GM21528 (cell line): ENCODE measurements around the gene PRPF40B.
A peak's percentile ranks its signal among the peaks of the same experiment; 100 is the strongest.
"Not testable (repeated sequence)": the region's sequence is repeated elsewhere in the genome, so short reads cannot be mapped to it uniquely, and the experiment has no call there.

Experiments used
- ATAC-seq: cut with Tn5 transposase; IDR thresholded peaks from one replicate; pipeline ENCODE4 v1.9.1; 2021; ENCODE audit warnings: mild to moderate bottlenecking, moderate library complexity; ENCODE audit not compliant: unreplicated experiment, low FRiP score

The PRPF40B gene

DNA sequence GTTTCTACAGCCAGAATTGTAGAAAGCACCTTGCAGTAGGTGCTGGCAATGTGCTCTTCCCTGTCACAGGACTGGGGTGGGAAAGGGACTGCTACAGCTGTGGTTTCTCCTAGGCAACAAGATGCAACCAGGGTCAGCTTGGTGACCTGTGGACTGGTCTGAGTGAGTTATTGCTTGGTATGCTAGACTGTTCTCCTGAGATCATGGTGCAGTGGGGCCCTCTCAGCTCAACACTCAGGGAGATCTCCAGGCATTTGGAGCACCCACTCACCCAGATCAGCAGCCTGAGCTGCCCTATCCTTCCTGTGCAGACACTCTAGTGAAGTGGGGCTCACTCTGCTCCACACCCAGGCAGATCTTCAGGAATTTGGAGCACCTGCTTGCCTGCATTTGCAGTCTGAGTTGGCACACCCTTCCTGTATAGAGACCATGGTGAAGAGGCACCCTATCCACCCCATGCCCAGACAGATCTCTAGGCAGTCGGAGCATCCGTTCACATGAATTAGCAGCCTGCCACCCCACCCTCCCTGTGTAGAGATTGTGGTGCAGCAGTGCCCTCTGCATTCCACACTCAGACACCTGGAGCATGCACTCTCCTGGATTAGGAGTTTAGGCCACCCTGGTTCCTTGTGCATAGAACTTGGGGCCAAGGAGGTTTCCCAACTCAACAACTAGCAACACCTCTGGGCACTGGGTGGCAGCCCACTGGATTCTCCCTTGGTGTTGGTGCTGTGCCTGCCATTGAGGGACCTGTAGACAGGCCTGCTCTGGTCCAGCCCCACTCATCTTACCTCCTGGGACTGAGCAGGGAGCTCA lies 14.1 kb upstream of the PRPF40B start:
- ATAC-seq, result no peak

DNA sequence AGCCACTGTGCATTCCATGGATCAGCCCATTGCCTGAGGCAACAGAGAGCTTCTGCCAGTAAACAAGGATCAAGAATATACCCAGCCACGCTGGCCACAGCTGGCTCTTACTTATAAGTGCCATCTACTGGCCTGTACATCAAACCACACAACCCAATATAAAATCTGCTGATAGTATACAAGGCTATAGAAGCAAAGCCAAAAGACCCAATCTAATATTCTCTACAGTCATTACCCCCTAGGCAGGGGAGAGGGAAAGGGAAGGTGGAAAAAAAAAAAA lies 13.5 kb upstream of the PRPF40B start:
- ATAC-seq, result no peak

DNA sequence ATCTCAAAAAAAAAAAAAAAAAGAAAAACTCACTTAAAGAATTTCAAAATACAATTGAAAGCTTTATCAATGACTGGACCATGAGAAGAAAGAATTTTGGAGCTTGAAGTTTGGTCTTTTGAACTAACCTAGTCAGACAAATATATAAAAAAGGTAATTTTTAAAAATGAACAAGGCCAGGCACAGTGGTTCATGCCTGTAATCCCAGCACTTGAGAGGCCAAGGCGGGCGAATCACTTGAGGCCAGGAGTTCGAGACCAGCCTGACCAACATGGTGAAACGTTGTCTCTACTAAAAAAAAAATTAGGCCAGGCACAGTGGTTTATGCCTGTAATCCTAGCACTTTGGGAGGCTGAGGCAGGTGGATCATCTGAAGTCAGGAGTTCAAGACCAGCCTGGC lies 12.6 kb upstream of the PRPF40B start:
- ATAC-seq, result not testable (repeated sequence)

DNA sequence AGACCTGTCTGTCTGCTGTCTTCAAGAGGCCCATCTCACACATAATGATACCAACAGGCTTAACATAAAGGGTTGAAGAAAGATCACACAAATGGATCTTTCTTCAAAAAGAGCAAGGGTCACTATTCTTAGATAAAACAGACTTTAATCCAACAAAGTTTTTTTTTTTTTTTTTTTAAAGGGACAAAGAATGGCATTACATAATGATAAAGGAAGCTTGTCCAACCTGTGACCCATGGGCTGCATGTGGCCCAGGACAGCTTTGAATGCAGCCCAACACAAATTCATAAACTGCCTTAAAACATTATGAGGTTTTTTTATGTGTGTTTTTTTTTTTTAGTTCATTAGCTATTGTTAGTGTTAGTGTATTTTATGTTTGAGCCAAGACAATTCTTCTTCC lies 11.2 kb upstream of the PRPF40B start:
- ATAC-seq, result no peak

DNA sequence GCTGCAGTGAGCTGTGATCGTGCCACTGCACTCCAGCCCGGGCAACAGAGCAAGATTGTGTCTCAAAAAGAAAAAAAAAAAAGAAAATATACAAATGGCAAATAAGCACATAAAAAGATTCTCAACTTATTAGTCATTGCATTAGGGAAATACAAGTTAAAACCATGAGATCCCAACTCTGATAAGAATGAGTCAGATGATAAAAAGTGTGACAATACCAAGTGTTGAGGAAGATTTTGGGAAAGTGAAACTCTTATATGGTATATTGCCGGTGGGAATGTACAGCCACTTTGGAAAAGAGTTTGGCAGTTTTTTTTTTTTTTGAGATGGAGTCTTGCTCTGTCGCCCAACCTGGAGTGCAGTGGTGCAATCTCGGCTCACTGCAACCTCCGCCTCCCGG lies 7.6 kb upstream of the PRPF40B start:
- no peak for ATAC-seq

GRCh38 chr12:49616533-49617219 lies 6.7 kb upstream of the PRPF40B start:
- ATAC-seq, result no peak

GRCh38 chr12:49618576-49618975 lies 4.8 kb upstream of the PRPF40B start:
- ATAC-seq, result no peak

DNA sequence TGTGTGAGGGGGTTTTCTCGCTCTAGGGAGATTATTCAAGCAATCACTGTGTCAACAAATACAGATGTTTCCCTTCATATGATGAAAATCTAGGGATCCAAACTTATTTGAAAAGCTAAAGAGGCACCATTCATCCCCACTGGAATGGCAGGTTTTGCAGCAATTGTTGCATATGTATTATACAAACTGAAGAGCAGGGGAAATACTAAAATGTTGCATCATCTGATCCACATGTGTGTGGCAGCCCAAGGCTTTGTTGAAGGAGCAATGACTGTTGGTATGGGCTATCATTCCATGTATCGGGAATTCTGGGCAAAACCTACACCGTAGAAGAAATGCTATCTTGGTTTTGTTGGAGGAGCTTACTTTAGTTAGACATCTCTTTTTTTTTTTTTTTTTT lies 4.1 kb upstream of the PRPF40B start:
- ATAC-seq, result no peak

GRCh38 chr12:49621651-49622500 lies 1.5 kb upstream of the PRPF40B start:
- ATAC-seq, result peak; percentile 5

- ATAC-seq, result peak; percentile 34
Measured at GRCh38 chr12:49622501-49623141, 740 bp upstream of the PRPF40B start.

GRCh38 chr12:49624921-49625577 lies 1.7 kb downstream of the PRPF40B start:
- ATAC-seq, result no peak

GRCh38 chr12:49626169-49626835 lies 2.9 kb downstream of the PRPF40B start:
- ATAC-seq, result no peak

DNA sequence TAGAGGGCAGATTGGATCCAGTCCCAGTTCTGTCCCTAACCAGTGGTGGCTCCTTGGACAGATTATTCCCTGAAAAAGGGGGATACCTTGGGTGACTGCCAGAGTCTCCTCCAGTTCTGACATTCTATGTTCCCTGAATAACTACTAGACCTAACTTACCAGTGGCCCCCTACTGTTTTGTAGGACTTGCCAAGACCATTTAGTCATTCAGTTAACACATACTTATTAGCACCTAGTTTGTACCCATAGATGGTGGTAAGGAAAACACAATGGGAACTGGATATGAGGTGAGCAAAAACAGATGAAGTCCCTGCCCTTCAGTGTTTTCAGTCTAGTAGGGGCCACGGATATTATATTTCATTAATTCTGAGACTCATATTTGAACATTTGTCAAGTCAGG lies 3.5 kb downstream of the PRPF40B start:
- ATAC-seq, result no peak

- ATAC-seq, result no peak
Measured at GRCh38 chr12:49627752-49628360, 4.5 kb downstream of the PRPF40B start.

DNA sequence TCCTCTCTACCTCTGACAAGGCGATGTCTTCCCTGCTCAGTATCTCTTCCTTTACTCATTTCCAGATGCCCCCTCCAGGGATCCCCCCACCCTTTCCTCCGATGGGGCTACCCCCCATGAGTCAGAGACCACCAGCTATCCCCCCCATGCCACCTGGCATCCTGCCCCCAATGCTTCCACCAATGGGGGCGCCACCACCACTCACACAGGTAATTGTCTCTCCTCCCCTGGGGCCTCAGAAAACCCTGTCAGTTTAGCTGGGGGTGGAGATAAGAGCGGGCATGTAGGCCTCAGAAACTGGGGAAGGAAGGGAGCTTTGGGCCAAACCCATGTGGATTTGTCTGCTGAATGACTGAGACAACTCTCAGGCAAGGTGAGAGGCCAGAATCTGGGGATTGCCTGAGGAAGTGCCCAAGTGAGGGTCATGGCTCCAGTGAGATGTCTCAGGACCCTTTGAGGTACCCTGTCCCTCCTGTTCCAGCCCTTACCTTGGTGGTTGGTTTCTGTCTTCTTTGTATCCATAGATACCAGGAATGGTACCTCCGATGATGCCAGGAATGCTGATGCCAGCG lies 8.1 kb downstream of the PRPF40B start:
- ATAC-seq, result no peak

DNA sequence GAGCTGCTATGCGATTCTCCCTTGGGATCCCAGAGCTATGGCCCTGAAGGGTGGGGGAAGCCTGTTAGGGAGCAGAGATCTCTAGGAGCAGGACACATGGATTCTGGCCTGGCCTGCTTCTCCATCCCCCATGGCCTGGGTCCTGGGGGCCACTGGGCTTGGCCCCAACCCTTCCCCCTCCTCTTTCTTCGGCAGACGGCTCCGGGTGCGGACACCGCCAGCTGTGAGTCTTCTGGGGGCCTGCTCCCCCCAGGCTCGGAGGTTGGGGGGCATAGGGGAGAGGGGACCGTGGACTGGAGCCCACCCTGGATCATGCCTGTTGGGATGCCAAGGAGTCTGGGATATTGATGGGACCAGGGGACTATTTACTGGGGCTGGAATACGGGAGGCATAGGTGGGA lies 9.0 kb downstream of the PRPF40B start:
- ATAC-seq, result no peak

GRCh38 chr12:49632986-49633702 lies 9.8 kb downstream of the PRPF40B start:
- ATAC-seq, result no peak

- no peak for ATAC-seq
Measured at GRCh38 chr12:49633703-49634345, 10.5 kb downstream of the PRPF40B start.
